ENCODE results near the gene C10orf95.

The C10orf95 gene

GRCh38 chr10:102421757-102422512 is 29.4 kb downstream of the C10orf95 start:
- peak overlapping the region; percentile 86 for H3K4me3 ChIP-seq (ENCODE audit: low read length)
- no peak for TF ChIP-seq CTCF (conservative IDR thresholded peaks at IDR 0.05; ENCODE audit: low read depth, low read length)
- DNase-seq (ENCODE audit: low read depth) = no peak

- H3K4me3 ChIP-seq (ENCODE audit: low read length) = peak overlapping the region; percentile 86
- no peak for TF ChIP-seq CTCF (conservative IDR thresholded peaks at IDR 0.05; ENCODE audit: low read depth, low read length)
- no peak for DNase-seq (ENCODE audit: low read depth)
These were observed 29.9 kb downstream of the C10orf95 start for GRCh38 chr10:102421507-102421756.

GRCh38 chr10:102420714-102421506 is 30.4 kb downstream of the C10orf95 start, which contains the start of gene FBXL15:
FBXL15 (plus strand) TSS chr10:102420836; CDS start chr10:102421130, 294 bp downstream.
- TF ChIP-seq CTCF (conservative IDR thresholded peaks at IDR 0.05; ENCODE audit: low read depth, low read length) = no peak
- DNase-seq (ENCODE audit: low read depth) = peak; percentile 77
- H3K4me3 ChIP-seq (ENCODE audit: low read length) = peak within 1 kb of the TSS; percentile 86

GRCh38 chr10:102420181-102420713 is 31.1 kb downstream of the C10orf95 start:
- peak overlapping the region; percentile 86 for H3K4me3 ChIP-seq (ENCODE audit: low read length)
- no peak for DNase-seq (ENCODE audit: low read depth)
- no peak for TF ChIP-seq CTCF (conservative IDR thresholded peaks at IDR 0.05; ENCODE audit: low read depth, low read length)

GRCh38 chr10:102419269-102420180 is 31.8 kb downstream of the C10orf95 start:
- no peak for DNase-seq (ENCODE audit: low read depth)
- TF ChIP-seq CTCF (conservative IDR thresholded peaks at IDR 0.05; ENCODE audit: low read depth, low read length) = no peak

GRCh38 chr10:102418622-102419268 is 32.6 kb downstream of the C10orf95 start, which contains the start of gene PSD:
PSD (minus strand) TSS chr10:102418785; CDS start chr10:102417038, 1,747 bp downstream.
- TF ChIP-seq CTCF (conservative IDR thresholded peaks at IDR 0.05; ENCODE audit: low read depth, low read length) = no peak
- DNase-seq (ENCODE audit: low read depth) = no peak
- H3K4me3 ChIP-seq (ENCODE audit: low read length) = peak within 1 kb of the TSS; percentile 86

More at GRCh38 chr10:102419269-102420180, 31.8 kb downstream of the C10orf95 start:
- H3K4me3 ChIP-seq (ENCODE audit: low read length) = peak overlapping the region; percentile 86
